ENCODE measurements around the gene PKD1L1. TPM values are rescaled to one million over a fixed set of nuclear protein-coding genes. Genes with fewer than 3 reads are reported as not detected.

The PKD1L1 gene
- polyA plus RNA-seq, 2 of the 4 experiments (the other 2 are of a cell fraction), result 0.21 TPM

GRCh38 chr7:47783456-47784223 is 164.6 kb downstream of the PKD1L1 start (continued):
- TF ChIP-seq CBX8 (IDR thresholded peaks at IDR 0.05), result no peak
- peak; percentile 93 to 95 for TF ChIP-seq JUN (IDR thresholded peaks at IDR 0.05)
- peak; percentile 91 for TF ChIP-seq GATA3 (IDR thresholded peaks at IDR 0.05; ENCODE audit: borderline replicate concordance)
- TF ChIP-seq ELK1 (IDR thresholded peaks at IDR 0.05; ENCODE audit: low read depth, low read length), result no peak
- TF ChIP-seq JUNB (IDR thresholded peaks at IDR 0.05), result peak; percentile 95

- WGBS (ENCODE audit: missing lambda C conversion rate), result 79% methylated on average over 4 of the region's 4 CpGs
- Histone ChIP-seq H3K9me3 (peaks cover 7% of the 10 kb centered on the region; the same call in 2 of the 3 replicates), H3K4me1 (peaks cover 75% of the 10 kb centered on the region), H3K4me2 (peak overlapping the region; percentile 63; the same call in 2 of the 3 replicates), H3K4me3 (no peak overlapping the region), H3K27ac (peak overlapping the region; percentile 95)
- TF ChIP-seq JUNB (IDR thresholded peaks at IDR 0.05) (no peak), USF2 (IDR thresholded peaks at IDR 0.05) (no peak), POLR2AphosphoS2 (conservative IDR thresholded peaks at IDR 0.05; ENCODE audit: low read length) (no peak), FOSL2 (IDR thresholded peaks at IDR 0.05) (no peak), FOSL2 (CRISPR knock-in tag; IDR thresholded peaks at IDR 0.05) (peak; percentile 44; the same call in 1 of the 2 replicates)
- DNase-seq (ENCODE audit: low read depth in 1 of 2, low spot score in 1 of 2) (no peak), ATAC-seq (no peak), FAIRE-seq (peak; percentile 67)
- POLR2A ChIA-PET, result interaction anchor here (1.9 to 2.6 kb wide), 3 partner anchors 148 to 201 kb away, joined by 11 to 12 read pairs (median 11); partner anchors contain the start of gene TNS3
- CTCF ChIA-PET, result interaction anchor here (0.8 to 5.6 kb wide), 3 partner anchors 11 to 178 kb away, joined by 3 to 25 read pairs (median 5); no protein-coding TSS in a partner anchor
Measured at GRCh38 chr7:47782792-47783191, 165.5 kb downstream of the PKD1L1 start.

- Histone ChIP-seq H3K27ac (peak overlapping the region; percentile 95), H3K4me1 (peaks cover 71% of the 10 kb centered on the region), H3K4me2 (peak overlapping the region; percentile 63; the same call in 2 of the 3 replicates), H3K9me3 (peaks cover 15% of the 10 kb centered on the region; the same call in 2 of the 3 replicates), H3K4me3 (no peak overlapping the region)
- TF ChIP-seq SREBF2 (IDR thresholded peaks at IDR 0.05), result no peak
- TF ChIP-seq ATOH8 (CRISPR knock-in tag; IDR thresholded peaks at IDR 0.05; ENCODE audit: low read depth), result no peak
- no peak for TF ChIP-seq RCOR1 (IDR thresholded peaks at IDR 0.05; ENCODE audit: low read depth, low read length)
- no peak for TF ChIP-seq JUN (IDR thresholded peaks at IDR 0.05)
- no peak for TF ChIP-seq EHF (CRISPR knock-in tag; IDR thresholded peaks at IDR 0.05)
- no peak for TF ChIP-seq REST (IDR thresholded peaks at IDR 0.05)
- no peak for TF ChIP-seq GATA3 (IDR thresholded peaks at IDR 0.05; ENCODE audit: borderline replicate concordance)
- TF ChIP-seq ZC3H11A (IDR thresholded peaks at IDR 0.05), result no peak
- TF ChIP-seq SMC3 (IDR thresholded peaks at IDR 0.05), result no peak
- CTCF ChIA-PET, result interaction anchor here (1.1 kb wide), 1 partner anchor 14 kb away, joined by 5 read pairs; no protein-coding TSS in a partner anchor
- POLR2A ChIA-PET, result no interaction called here
- ATAC-seq, result no peak
- FAIRE-seq, result no peak
- DNase-seq (ENCODE audit: low read depth in 1 of 2, low spot score in 1 of 2), result no peak
Measured at GRCh38 chr7:47782022-47782421, 166.2 kb downstream of the PKD1L1 start.
